GM13977 (cell line): ENCODE measurements around the gene ECM1.

Experiments
- DNase-seq: peaks from one replicate; pipeline ENCODE4 v3.0.0; 2012; ENCODE audit warnings: low spot score
- in situ Hi-C: fragments of 300-500 bp; cut with MboI; formaldehyde crosslinking; loops from one replicate; pipeline ENCODE4 v1.12.0; 2022; ENCODE audit warnings: low sequenced_read_pairs, low pct_unique_long_range_greater_than_20kb, mixed read lengths, inconsistent platforms; ENCODE audit not compliant: unreplicated experiment
- TF ChIP-seq, protein P1 (sequence below): IDR thresholded peaks from 2 replicates; pipeline ENCODE4 v1.5.1; 2012; ENCODE audit warnings: mild to moderate bottlenecking, control low read depth; ENCODE audit not compliant: insufficient read depth; ENCODE audit errors: extremely low read depth, missing control alignments

Gene ECM1

DNA sequence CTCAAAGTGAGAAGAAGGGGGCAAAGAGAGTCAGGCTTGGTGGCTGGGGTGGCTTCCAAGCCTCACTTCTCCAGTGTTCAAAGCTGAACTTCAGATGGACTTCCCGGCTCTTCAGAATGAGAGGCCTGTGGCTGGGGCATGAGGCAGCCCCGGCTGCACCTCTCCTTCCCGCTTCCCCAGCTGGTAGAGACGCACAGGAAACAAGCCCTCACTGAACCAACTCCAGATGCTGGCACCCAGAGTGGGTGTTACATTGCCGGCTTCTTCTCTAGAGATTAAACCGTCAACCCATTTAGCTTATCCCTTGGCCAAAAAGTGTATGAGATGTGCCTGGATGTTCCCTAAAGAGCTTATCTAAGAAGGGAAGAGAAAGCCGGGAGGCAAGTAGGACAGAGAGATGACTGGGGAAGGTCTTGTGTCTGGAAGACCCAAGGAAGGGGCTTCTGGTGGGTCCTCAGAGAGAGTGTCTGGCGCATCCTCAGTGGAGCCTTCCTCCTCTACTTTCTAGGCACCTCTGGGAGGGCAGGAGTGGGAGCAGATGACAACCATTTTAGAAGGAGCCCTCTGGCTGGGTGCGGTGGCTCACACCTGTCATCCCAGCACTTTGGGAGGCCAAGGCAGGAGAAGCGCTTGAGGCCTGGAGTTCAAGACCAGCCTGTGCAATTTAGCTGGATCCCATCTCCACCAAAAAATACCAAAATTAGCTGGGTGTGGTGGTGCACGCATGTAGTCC is 43.3 kb downstream of the ECM1 start:
- in situ Hi-C loops: no loop called here
- TF ChIP-seq, protein P1, sequence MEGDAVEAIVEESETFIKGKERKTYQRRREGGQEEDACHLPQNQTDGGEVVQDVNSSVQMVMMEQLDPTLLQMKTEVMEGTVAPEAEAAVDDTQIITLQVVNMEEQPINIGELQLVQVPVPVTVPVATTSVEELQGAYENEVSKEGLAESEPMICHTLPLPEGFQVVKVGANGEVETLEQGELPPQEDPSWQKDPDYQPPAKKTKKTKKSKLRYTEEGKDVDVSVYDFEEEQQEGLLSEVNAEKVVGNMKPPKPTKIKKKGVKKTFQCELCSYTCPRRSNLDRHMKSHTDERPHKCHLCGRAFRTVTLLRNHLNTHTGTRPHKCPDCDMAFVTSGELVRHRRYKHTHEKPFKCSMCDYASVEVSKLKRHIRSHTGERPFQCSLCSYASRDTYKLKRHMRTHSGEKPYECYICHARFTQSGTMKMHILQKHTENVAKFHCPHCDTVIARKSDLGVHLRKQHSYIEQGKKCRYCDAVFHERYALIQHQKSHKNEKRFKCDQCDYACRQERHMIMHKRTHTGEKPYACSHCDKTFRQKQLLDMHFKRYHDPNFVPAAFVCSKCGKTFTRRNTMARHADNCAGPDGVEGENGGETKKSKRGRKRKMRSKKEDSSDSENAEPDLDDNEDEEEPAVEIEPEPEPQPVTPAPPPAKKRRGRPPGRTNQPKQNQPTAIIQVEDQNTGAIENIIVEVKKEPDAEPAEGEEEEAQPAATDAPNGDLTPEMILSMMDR: no peak
- no peak for DNase-seq

- in situ Hi-C loops: no loop called here
- TF ChIP-seq, protein P1: no peak
- no peak for DNase-seq
Observed at GRCh38 chr1:150551784-150552127, 43.8 kb downstream of the ECM1 start.

DNA sequence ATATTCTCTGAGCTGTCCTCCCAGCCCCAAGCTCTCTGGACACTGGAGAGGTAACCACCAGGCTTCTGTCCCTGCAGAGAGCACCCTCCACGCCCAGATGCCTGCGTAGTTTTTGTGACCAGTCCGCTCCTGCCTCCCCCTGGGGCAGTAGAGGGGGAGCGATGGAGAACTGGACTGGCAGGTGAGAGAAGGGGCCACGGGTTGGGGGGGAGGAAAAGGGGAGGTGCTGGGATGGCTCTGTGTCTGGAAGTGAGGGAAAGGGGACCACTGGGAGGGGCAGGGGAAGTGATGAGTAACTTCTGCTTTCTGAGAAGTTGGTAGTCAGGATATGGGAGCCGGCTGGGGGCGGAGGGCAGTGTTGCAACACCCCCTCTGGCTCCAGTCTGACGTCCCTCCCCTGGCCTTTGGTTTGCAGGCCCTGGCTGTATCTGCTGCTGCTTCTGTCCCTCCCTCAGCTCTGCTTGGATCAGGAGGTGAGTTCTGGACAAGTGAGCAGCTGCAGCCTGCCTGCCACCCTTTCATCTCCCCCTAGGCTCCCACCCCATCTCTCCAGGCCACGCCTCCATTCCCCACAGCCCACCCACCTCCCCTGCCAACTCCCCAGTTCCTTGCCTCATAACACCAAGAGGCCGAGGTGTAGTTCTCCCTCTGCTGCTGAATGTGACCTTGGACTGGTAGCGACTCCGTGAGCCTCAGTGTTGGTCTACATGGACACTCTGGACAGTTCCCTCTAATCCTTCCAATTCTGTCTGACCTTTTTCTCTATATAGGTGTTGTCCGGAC is 44.4 kb downstream of the ECM1 start:
- TF ChIP-seq, protein P1: no peak
- no peak for DNase-seq
- in situ Hi-C loops: no loop called here

- in situ Hi-C loops: no loop called here
- TF ChIP-seq, protein P1: no peak
- no peak for DNase-seq
Observed at GRCh38 chr1:150552911-150553289, 45.0 kb downstream of the ECM1 start.

DNA sequence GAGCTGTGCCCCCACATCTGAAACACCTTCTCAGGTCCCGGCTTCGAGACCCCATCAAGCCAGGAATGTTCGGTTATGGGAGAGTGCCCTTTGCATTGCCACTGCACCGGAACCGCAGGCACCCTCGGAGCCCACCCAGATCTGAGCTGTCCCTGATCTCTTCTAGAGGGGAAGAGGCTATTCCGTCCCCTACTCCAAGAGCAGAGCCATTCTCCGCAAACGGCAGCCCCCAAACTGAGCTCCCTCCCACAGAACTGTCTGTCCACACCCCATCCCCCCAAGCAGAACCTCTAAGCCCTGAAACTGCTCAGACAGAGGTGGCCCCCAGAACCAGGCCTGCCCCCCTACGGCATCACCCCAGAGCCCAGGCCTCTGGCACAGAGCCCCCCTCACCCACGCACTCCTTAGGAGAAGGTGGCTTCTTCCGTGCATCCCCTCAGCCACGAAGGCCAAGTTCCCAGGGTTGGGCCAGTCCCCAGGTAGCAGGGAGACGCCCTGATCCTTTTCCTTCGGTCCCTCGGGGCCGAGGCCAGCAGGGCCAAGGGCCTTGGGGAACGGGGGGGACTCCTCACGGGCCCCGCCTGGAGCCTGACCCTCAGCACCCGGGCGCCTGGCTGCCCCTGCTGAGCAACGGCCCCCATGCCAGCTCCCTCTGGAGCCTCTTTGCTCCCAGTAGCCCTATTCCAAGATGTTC is 45.6 kb downstream of the ECM1 start:
- TF ChIP-seq, protein P1: no peak
- in situ Hi-C loops: no loop called here
- no peak for DNase-seq

- in situ Hi-C loops: no loop called here
- no peak for DNase-seq
Observed at GRCh38 chr1:150554086-150554452, 46.2 kb downstream of the ECM1 start.

More at GRCh38 chr1:150554086-150554452, 46.2 kb downstream of the ECM1 start:
- TF ChIP-seq, protein P1: no peak
